ENCODE results near the gene DRG2.

GRCh38 chr17:18044609-18045008, 43.1 kb upstream of the DRG2 start:
- TF ChIP-seq CTCF (IDR thresholded peaks at IDR 0.05; ENCODE audit: borderline replicate concordance, extremely low read depth, low read length, poor library complexity, severe bottlenecking) = no peak
- no peak for TF ChIP-seq EZH2 (IDR thresholded peaks at IDR 0.05; ENCODE audit: borderline replicate concordance, low read depth, low read length, severe bottlenecking)
